A549 (cell line): ENCODE data around the gene LGR6. TPM values are rescaled to one million over a fixed set of nuclear protein-coding genes. Genes with fewer than 3 reads are reported as not detected.

ENCODE experiments used
- ATAC-seq, 2 experiments: fragments of 200-7000 bp in 1 of 2; fragments of >200 bp in 1 of 2; cut with Nextera tagmentation in 1 of 2; cut with Tn5 transposase in 1 of 2; 3 replicates each; pipeline versions ENCODE4 v1.8.0 to v1.9.1; 2018 to 2020; ENCODE audit warnings: mild to moderate bottlenecking in 1 of 2, moderate library complexity in 1 of 2
- CTCF ChIA-PET: fragments of 300-600 bp; sonication (Branson Sonifier 250); formaldehyde crosslinking; extraction: SDS; loops from one replicate; lab custom pipeline; 2021; ENCODE audit warnings: antibody characterized with exemption, inconsistent platforms; lab: Yijun Ruan, JAX
- POLR2A ChIA-PET: fragments of 350-600 bp; formaldehyde crosslinking; extraction: SDS; loops from one replicate; lab custom pipeline; 2021; ENCODE audit warnings: antibody characterized with exemption, inconsistent platforms; lab: Yijun Ruan, JAX
- DNase-seq, 2 experiments: peaks; one replicate each; pipeline versions ENCODE4 v3.0.0 to v3.0.0-alpha.2; 2011 to 2016; ENCODE audit warnings: low read depth in 1 of 2, low spot score in 1 of 2
- FAIRE-seq: peaks from 2 replicates; lab custom pipeline; 2011; peaks lifted over from hg19 to GRCh38; lab: Jason Lieb, UNC
- H3K27ac ChIP-seq, 2 experiments: fragments of >200 bp; sonication (Bioruptor Twin); formaldehyde crosslinking; 3 replicates each; pipeline ENCODE4 v1.5.1; 2016 to 2017
- H3K4me1 ChIP-seq: fragments of >200 bp; sonication (Bioruptor Twin); formaldehyde crosslinking; 3 replicates; pipeline ENCODE4 v1.6.1; 2016
- H3K4me2 ChIP-seq: fragments of >200 bp; sonication (Bioruptor Twin); formaldehyde crosslinking; 3 replicates; pipeline ENCODE4 v1.6.1; 2016
- H3K4me3 ChIP-seq: fragments of >200 bp; sonication (Bioruptor Twin); formaldehyde crosslinking; 3 replicates; pipeline ENCODE4 v1.5.1; 2016
- H3K9me3 ChIP-seq: fragments of >200 bp; sonication (Bioruptor Twin); formaldehyde crosslinking; 3 replicates; pipeline ENCODE4 v1.6.1; 2016
- CEBPB ChIP-seq, 2 experiments: fragments of >200 bp in 1 of 2; sonication (Bioruptor Twin) in 1 of 2; formaldehyde crosslinking in 1 of 2; IDR thresholded peaks; 2 replicates each; pipeline ENCODE4 v1.6.1; 2012 to 2016
- CHD2 ChIP-seq: fragments of 150-350 bp; IDR thresholded peaks from 2 replicates; pipeline ENCODE4 v1.6.1; 2014; ENCODE audit warnings: low read length; ENCODE audit not compliant: partially characterized antibody
- CHD4 ChIP-seq: fragments of 200-600 bp; sonication (generic); IDR thresholded peaks from 2 replicates; pipeline ENCODE4 v1.6.1; 2016; ENCODE audit warnings: antibody characterized with exemption, mild to moderate bottlenecking, borderline replicate concordance
- ELK1 ChIP-seq: fragments of 150-350 bp; IDR thresholded peaks from 2 replicates; pipeline ENCODE4 v1.6.1; 2014; ENCODE audit warnings: low read depth, mild to moderate bottlenecking, low read length
- FOSB ChIP-seq: fragments of 250-450 bp; sonication (Bioruptor Pico); IDR thresholded peaks from 2 replicates; pipeline ENCODE4 v1.5.0; 2020; ENCODE audit warnings: mild to moderate bottlenecking, moderate library complexity
- FOSL2 ChIP-seq, 2 experiments: fragments of 450-650 bp in 1 of 2; fragments of >200 bp in 1 of 2; sonication (Bioruptor Twin) in 1 of 2; formaldehyde crosslinking; IDR thresholded peaks; 2 replicates each; pipeline versions ENCODE4 v1.5.0 to v1.6.1; 2016 to 2020; ENCODE audit warnings: mild to moderate bottlenecking in 1 of 2, moderate library complexity in 1 of 2
- FOXS1 ChIP-seq: fragments of 250-450 bp; sonication (Bioruptor Pico); IDR thresholded peaks from 2 replicates; pipeline ENCODE4 v1.5.0; 2020; ENCODE audit warnings: mild to moderate bottlenecking, moderate library complexity
- GATA3 ChIP-seq: IDR thresholded peaks from 2 replicates; pipeline ENCODE4 v1.6.1; 2012; ENCODE audit warnings: borderline replicate concordance
- HOXB5 ChIP-seq: fragments of 250-450 bp; sonication (Bioruptor Pico); IDR thresholded peaks from 2 replicates; pipeline ENCODE4 v1.5.0; 2020; ENCODE audit warnings: mild to moderate bottlenecking, moderate library complexity
- RAD21 ChIP-seq, 2 experiments: fragments of >200 bp in 1 of 2; sonication (Bioruptor Twin) in 1 of 2; formaldehyde crosslinking in 1 of 2; IDR thresholded peaks in 1 of 2; conservative IDR thresholded peaks in 1 of 2; 2 replicates in 1 of 2; 3 replicates in 1 of 2; pipeline ENCODE4 v1.6.1; 2012 to 2018; ENCODE audit warnings: inconsistent platforms in 1 of 2
- RARB ChIP-seq: fragments of 250-450 bp; sonication (Bioruptor Pico); IDR thresholded peaks from 2 replicates; pipeline ENCODE4 v1.8.0; 2021; ENCODE audit warnings: mild to moderate bottlenecking, moderate library complexity
- RCOR1 ChIP-seq: fragments of 150-350 bp; IDR thresholded peaks from 2 replicates; pipeline ENCODE4 v1.6.1; 2014; ENCODE audit warnings: antibody characterized with exemption, low read length, low read depth
- SREBF2 ChIP-seq: fragments of 450-650 bp; IDR thresholded peaks from 2 replicates; pipeline ENCODE4 v1.6.1; 2014; ENCODE audit warnings: mild to moderate bottlenecking, moderate library complexity
- TP53 ChIP-seq: fragments of 250-450 bp; sonication (Bioruptor Pico); IDR thresholded peaks from 2 replicates; pipeline ENCODE4 v1.5.0; 2021; ENCODE audit warnings: mild to moderate bottlenecking, moderate library complexity
- ZC3H11A ChIP-seq: fragments of 450-650 bp; IDR thresholded peaks from 2 replicates; pipeline ENCODE4 v1.6.1; 2014; ENCODE audit warnings: antibody characterized with exemption, mild to moderate bottlenecking
- WGBS: methylation state at CpG from one replicate; pipeline ENCODE4 v1.1.6; 2017; ENCODE audit errors: missing lambda C conversion rate; 5-methylcytosine and 5-hydroxymethylcytosine counted together
- polyA plus RNA-seq, 4 experiments: library from polyadenylated mRNA; depleted of rRNA in 3 of 4; stranded (reverse); fragments of >200 nt; fragmentation: RNase III in 1 of 4; extraction: RNeasy Plus Mini Kit Qiagen cat#74134 plus additional on column Dnase treatment in 1 of 4; gene quantifications; 2 replicates in 3 of 4; 3 replicates in 1 of 4; pipeline ENCODE4 v1.2.3, GENCODE V29; 2011 to 2017
- TF ChIP-seq, protein P1 (sequence below): fragments of 250-450 bp; sonication (Bioruptor Pico); IDR thresholded peaks from 2 replicates; pipeline ENCODE4 v1.5.0; 2020; ENCODE audit warnings: low read depth, mild to moderate bottlenecking, moderate library complexity
- TF ChIP-seq, protein P2 (sequence below): fragments of >200 bp; sonication (Bioruptor Twin); formaldehyde crosslinking; IDR thresholded peaks from 3 replicates; pipeline ENCODE4 v1.5.1; 2016
- TF ChIP-seq, protein P3 (sequence below): fragments of 250-450 bp; sonication (Bioruptor Pico); IDR thresholded peaks from 2 replicates; pipeline ENCODE4 v1.5.0; 2021; ENCODE audit warnings: mild to moderate bottlenecking, moderate library complexity, borderline replicate concordance
- TF ChIP-seq, protein P4 (sequence below): IDR thresholded peaks from 2 replicates; pipeline ENCODE4 v1.6.1; 2012

LGR6 gene
- polyA plus RNA-seq, 2 of the 4 experiments (the other 2 are of a cell fraction), result 0.84 to 1.1 TPM

DNA sequence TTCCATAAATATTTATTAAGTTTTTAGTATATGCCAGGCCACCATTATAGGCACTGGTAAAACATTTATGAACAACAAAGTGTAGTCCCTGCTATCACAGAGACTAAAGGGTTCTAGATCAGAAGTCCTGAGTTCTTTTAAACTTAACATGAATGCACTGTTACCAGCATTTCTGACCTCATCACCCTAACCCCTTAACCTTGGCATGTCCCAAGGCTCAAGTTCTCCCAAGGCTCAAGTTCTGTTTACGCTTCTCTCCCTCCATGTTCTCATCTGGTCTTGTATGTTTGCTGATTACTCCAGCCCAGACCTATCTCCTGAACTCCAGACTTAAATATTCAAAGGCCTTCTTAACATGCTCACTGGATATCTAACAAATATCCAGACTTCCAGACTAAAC is 93.6 kb downstream of the LGR6 start:
- ChIA-PET POLR2A (no interaction called here), CTCF (interaction anchor here (1.1 to 2.5 kb wide), 5 partner anchors 11 to 95 kb away, joined by 3 to 10 read pairs (median 6); no protein-coding TSS in a partner anchor)
- no peak for ATAC-seq
- Histone ChIP-seq H3K27ac (no peak overlapping the region; a peak in 1 of 6 replicates), H3K9me3 (no peaks in the 10 kb centered on the region), H3K4me3 (no peak overlapping the region), H3K4me1 (peaks cover 43% of the 10 kb centered on the region), H3K4me2 (no peak overlapping the region)
- no peak for FAIRE-seq
- DNase-seq, result no peak
- no peak for TF ChIP-seq CEBPB (IDR thresholded peaks at IDR 0.05)
- no peak for TF ChIP-seq TP53 (CRISPR knock-in tag)
- TF ChIP-seq, protein P1, sequence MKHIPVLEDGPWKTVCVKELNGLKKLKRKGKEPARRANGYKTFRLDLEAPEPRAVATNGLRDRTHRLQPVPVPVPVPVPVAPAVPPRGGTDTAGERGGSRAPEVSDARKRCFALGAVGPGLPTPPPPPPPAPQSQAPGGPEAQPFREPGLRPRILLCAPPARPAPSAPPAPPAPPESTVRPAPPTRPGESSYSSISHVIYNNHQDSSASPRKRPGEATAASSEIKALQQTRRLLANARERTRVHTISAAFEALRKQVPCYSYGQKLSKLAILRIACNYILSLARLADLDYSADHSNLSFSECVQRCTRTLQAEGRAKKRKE, result no peak
- WGBS, result 93% methylated on average over 1 of the region's 1 CpG

GRCh38 chr1:202288177-202288576 is 94.6 kb downstream of the LGR6 start:
- ATAC-seq, result no peak
- TF ChIP-seq GATA3 (no peak), ZC3H11A (no peak), SREBF2 (no peak), ELK1 (no peak)
- TF ChIP-seq, all 56 proteins: peak for 0
- POLR2A ChIA-PET, result no interaction called here
- Histone ChIP-seq H3K4me2 (no peak overlapping the region), H3K27ac (no peak overlapping the region), H3K4me1 (peaks cover 43% of the 10 kb centered on the region), H3K9me3 (no peaks in the 10 kb centered on the region), H3K4me3 (no peak overlapping the region)
- CTCF ChIA-PET, result interaction anchor here (2.5 to 3.1 kb wide), 2 partner anchors 14 to 28 kb away, joined by 9 to 10 read pairs; no protein-coding TSS in a partner anchor
- 63% methylated on average over 3 of the region's 3 CpGs for WGBS
- FAIRE-seq (no peak), DNase-seq (no peak)

- no peak for ATAC-seq
- no peak overlapping the region for H3K4me2 ChIP-seq
- POLR2A ChIA-PET, result no interaction called here
- H3K4me3 ChIP-seq, result no peak overlapping the region
- no peak for DNase-seq
- peaks cover 39% of the 10 kb centered on the region for H3K4me1 ChIP-seq
- no peak for FAIRE-seq
- no peaks in the 10 kb centered on the region for H3K9me3 ChIP-seq
- CTCF ChIA-PET, result interaction anchor here (1.0 to 3.1 kb wide), 4 partner anchors 15 to 100 kb away, joined by 3 to 15 read pairs (median 11); no protein-coding TSS in a partner anchor
- no peak overlapping the region for H3K27ac ChIP-seq
- 65% methylated on average over 4 of the region's 4 CpGs for WGBS
- TF ChIP-seq, protein P2, sequence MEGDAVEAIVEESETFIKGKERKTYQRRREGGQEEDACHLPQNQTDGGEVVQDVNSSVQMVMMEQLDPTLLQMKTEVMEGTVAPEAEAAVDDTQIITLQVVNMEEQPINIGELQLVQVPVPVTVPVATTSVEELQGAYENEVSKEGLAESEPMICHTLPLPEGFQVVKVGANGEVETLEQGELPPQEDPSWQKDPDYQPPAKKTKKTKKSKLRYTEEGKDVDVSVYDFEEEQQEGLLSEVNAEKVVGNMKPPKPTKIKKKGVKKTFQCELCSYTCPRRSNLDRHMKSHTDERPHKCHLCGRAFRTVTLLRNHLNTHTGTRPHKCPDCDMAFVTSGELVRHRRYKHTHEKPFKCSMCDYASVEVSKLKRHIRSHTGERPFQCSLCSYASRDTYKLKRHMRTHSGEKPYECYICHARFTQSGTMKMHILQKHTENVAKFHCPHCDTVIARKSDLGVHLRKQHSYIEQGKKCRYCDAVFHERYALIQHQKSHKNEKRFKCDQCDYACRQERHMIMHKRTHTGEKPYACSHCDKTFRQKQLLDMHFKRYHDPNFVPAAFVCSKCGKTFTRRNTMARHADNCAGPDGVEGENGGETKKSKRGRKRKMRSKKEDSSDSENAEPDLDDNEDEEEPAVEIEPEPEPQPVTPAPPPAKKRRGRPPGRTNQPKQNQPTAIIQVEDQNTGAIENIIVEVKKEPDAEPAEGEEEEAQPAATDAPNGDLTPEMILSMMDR, result no peak
- TF ChIP-seq FOSL2 (IDR thresholded peaks at IDR 0.05), result no peak
- TF ChIP-seq FOSL2 (CRISPR knock-in tag; IDR thresholded peaks at IDR 0.05), result no peak
- TF ChIP-seq ELK1, result no peak
- TF ChIP-seq CHD2, result no peak
- no peak for TF ChIP-seq FOXS1 (CRISPR knock-in tag)
Measured at GRCh38 chr1:202289009-202289408, 95.4 kb downstream of the LGR6 start.

DNA sequence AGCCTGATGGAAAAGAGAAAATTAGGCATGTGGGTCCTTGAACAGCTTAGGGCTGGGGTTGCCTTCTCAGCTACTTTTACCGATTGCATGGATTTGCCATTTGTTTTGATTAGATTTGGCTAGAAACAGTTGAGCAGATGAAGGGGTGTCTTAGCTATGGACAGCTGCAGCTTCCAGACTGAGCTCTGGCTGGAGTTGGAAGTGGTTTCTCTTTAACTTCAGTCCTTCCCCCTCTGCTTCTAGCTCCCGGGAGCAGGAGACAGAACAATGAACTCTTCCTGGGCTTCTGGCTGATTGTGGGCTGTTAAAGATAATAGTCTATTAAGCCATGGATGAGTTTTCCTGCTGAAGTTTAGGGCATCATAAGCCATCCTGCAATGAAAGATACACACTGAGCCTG is 97.4 kb downstream of the LGR6 start:
- no peak overlapping the region for H3K4me2 ChIP-seq
- DNase-seq (no peak), ATAC-seq (no peak), FAIRE-seq (no peak)
- POLR2A ChIA-PET, result no interaction called here
- H3K4me3 ChIP-seq, result no peak overlapping the region
- peak overlapping the region in 1 of 2 experiments; percentile 18; a peak in 2 of 6 replicates for H3K27ac ChIP-seq
- H3K9me3 ChIP-seq, result no peaks in the 10 kb centered on the region
- 83% methylated on average over 2 of the region's 2 CpGs for WGBS
- CTCF ChIA-PET, result interaction anchor here (1.0 to 3.1 kb wide), 11 partner anchors 9 to 104 kb away, joined by 3 to 15 read pairs (median 5); partner anchors contain the start of gene LGR6
- peaks cover 29% of the 10 kb centered on the region for H3K4me1 ChIP-seq
- no peak for TF ChIP-seq CHD4
- TF ChIP-seq TP53 (CRISPR knock-in tag), result no peak
- TF ChIP-seq CHD2, result no peak
- TF ChIP-seq, protein P3, sequence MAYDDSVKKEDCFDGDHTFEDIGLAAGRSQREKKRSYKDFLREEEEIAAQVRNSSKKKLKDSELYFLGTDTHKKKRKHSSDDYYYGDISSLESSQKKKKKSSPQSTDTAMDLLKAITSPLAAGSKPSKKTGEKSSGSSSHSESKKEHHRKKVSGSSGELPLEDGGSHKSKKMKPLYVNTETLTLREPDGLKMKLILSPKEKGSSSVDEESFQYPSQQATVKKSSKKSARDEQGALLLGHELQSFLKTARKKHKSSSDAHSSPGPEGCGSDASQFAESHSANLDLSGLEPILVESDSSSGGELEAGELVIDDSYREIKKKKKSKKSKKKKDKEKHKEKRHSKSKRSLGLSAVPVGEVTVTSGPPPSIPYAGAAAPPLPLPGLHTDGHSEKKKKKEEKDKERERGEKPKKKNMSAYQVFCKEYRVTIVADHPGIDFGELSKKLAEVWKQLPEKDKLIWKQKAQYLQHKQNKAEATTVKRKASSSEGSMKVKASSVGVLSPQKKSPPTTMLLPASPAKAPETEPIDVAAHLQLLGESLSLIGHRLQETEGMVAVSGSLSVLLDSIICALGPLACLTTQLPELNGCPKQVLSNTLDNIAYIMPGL (CRISPR knock-in tag), result no peak
- no peak for TF ChIP-seq FOSB (CRISPR knock-in tag)
- TF ChIP-seq SREBF2, result no peak
- TF ChIP-seq, protein P4, sequence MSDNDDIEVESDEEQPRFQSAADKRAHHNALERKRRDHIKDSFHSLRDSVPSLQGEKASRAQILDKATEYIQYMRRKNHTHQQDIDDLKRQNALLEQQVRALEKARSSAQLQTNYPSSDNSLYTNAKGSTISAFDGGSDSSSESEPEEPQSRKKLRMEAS, result no peak
- no peak for TF ChIP-seq RARB (CRISPR knock-in tag)
- no peak for TF ChIP-seq RAD21 (conservative IDR thresholded peaks at IDR 0.05 in 1 of 2, IDR thresholded peaks at IDR 0.05 in 1 of 2)
- no peak for TF ChIP-seq RCOR1
- TF ChIP-seq ELK1, result no peak
- no peak for TF ChIP-seq HOXB5 (CRISPR knock-in tag)
